GM11168 (cell line): ENCODE results near the gene RERE.

Source experiments
- in situ Hi-C: fragments of 300-500 bp; cut with MboI; formaldehyde crosslinking; loops from one replicate; pipeline ENCODE4 v1.12.0; 2022; ENCODE audit warnings: low sequenced_read_pairs; ENCODE audit not compliant: unreplicated experiment

The RERE gene

GRCh38 chr1:8370046-8370881 is 447.2 kb downstream of the RERE start:
- in situ Hi-C loops, result no loop called here

GRCh38 chr1:8368956-8369639 is 448.3 kb downstream of the RERE start:
- in situ Hi-C loops, result no loop called here

- in situ Hi-C loops, result no loop called here
Observed at GRCh38 chr1:8367571-8368194, 449.8 kb downstream of the RERE start.

DNA sequence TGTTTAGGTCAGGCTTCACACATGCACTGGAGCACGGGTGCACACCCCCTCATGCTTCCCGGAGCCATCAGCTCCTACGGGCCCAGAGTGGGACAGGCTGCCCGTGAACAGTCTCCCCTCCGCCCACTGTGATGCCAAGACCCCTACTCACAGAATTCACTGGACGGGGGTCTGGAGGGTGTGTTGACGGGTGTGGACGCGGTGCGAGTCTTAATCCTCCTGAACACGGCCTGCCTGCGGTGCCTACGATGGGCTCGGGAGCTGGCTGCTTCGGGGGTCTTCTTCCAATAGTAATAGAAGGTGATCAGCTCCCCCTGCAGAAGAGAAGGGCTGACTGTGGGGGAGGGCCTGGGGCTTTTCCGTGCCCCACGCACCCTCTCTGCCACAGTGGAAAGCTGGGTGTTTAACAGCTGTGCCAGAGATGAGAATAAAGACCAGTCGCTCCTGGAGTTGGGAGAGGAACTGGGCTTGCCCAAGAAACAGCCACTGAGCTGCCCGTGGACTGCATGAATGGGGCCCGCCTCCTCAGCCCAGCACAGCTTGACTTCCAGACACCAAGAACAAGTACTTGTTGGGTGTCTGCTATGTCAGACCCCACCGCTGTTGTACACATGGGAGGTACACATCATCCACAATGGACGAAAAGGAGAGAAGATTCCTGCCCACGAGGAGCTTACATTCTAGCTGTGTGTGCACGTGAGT is 451.6 kb downstream of the RERE start:
- in situ Hi-C loops, result no loop called here

- in situ Hi-C loops, result no loop called here
Observed at GRCh38 chr1:8364528-8365442, 452.7 kb downstream of the RERE start.

- in situ Hi-C loops, result no loop called here
Observed at GRCh38 chr1:8363767-8364301, 453.6 kb downstream of the RERE start.

DNA sequence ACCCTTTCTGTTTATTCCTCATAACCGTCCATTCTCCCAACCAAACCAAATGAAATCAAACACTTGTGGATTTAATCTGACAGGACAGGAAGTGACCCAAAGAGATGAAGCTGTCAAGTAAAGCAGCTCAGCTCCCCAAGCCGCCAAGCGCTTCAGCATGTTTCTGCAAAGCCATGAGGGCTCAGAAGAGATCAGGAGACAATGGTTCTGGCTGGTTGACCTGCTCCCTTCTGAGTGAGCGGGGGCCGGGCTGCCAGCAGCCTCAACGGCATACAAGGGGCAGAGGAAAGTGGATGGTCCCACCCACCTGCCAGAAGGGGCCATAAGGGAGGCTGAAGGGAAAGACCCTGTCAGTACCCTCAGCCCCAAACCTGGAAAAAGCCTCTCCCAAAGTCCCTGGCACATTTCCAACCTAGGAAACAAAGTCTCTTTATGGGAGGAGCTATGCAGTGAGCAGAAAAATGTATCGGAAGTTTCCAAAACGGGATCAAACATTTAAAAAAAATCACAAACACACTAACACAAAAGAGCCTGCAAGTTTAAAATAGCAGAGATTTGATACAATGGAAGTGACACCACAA is 454.2 kb downstream of the RERE start:
- in situ Hi-C loops, result no loop called here

DNA sequence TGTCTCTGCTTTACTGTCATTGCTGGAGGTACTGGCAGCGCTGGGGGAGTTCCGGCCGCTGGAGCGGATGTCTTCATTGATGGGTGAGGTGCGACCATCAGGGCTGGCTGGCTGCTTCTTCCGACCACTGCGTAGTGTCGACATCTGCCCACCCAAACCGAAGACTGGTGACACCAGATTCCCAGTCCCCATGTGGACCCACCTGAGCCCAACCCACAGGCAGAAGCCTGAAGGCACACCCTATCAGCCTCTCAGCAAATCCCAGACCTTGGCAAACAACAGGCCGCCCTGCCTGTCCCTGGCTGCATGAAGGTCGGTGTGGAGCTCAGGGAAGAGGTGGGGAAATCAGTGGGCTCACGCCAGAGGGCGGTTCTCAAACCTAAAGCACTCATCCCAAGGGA is 454.7 kb downstream of the RERE start:
- in situ Hi-C loops, result no loop called here

DNA sequence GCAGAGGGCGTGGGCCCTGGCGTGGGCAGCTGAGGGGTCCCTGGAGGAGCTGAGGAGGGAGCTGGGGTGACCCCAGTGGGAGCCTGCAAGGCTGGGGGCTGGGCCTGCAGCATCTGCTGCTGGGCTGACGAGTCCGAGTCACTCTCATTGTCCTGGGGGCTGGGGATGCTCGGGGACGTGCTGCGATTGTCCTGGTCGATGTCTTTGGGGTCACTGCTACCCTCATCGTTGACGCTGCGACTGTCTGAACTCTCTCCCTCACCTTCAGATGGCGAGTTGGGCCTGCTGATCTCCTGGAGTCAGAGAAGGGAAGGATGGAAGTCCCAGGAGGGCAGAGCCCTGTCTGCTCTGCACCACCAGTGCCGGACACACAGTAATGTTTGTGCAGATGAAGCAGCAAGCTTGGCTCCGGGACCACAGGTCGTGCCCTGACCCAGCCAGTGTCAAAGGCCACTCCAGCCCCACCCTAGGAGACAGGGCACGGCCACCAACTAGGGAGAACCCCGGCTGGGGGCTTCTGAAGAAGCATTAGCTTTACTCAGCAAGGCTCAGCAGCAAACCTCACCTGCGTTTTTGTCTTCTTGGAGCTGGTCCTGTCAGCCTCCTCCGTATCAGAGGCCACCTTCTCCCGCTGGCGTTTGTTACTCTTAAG is 456.1 kb downstream of the RERE start:
- in situ Hi-C loops, result no loop called here

DNA sequence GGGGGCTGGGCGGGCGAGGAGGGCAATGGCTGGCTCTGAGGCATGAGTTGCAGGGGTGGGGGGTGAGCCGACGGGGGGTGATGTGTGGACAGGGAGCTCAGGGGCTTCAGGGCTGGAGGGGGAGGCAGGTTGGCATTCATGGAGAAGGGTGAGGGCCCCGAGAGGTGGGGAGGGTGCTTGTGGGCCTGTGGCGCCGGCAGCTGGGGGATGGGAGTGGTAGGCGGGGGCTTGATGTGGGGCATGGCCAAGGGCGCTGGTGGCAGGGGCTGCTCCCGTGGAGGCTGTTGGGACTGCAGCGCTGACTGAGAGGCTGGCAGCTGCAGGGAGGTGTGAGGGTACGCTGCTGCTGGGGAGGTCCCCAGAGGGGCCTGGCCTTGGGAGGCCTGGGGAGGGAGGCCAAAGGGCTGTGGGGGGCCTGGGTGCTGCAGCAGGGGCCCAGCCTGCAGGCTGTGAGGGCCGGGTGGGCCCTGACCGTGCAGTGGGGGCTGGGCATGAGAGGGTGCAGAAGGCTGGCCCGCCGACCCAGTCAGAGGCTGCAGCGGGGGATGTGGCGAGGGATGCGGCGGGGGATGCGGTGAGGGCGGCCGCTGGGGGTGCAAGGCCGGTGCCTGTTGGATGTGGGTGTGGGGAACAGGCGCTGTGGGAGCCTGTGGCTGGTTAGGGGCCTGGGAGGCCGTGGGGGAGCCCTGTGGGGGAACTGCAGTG is 456.8 kb downstream of the RERE start:
- in situ Hi-C loops, result no loop called here

GRCh38 chr1:8359617-8360481 is 457.6 kb downstream of the RERE start:
- in situ Hi-C loops, result no loop called here

DNA sequence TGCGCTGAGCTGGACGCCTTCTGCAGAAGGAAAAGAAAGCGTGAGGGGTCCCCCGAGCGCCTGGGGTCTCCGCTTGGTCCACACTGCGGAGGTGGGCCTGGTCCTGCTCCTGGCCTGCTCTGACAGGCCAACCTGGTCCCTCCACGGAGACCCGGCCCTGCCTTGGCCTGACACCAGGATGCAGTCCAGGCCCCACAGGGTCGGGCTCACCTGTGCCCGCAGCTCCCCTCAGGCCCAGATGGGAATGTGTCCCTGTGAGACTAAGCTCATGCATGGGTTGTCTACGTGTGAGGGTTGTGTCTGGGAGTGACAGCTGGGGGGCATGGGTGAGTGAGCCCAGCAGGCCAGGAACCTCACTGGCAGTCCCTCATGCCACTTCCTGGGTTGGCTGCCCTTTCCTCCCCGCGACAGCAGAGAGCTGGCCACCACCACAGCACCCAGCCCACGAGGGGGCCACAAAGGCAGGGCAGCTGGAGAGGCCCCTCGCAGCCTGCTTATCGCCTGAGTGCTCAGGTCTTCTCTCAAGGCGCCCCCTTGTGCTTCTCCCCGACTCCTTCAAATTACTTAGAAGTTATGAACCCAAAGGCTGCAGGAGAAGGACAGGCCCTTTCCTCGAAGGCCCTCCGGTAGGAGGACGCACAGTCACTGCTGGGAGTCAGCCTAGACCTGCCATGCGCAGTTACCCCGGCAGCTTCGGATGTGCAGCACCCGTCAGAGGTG is 458.4 kb downstream of the RERE start:
- in situ Hi-C loops, result no loop called here

- in situ Hi-C loops, result no loop called here
Observed at GRCh38 chr1:8358241-8358896, 459.1 kb downstream of the RERE start.

GRCh38 chr1:8357329-8358101 is 459.9 kb downstream of the RERE start:
- in situ Hi-C loops, result no loop called here
